SK-N-SH (cell line): ENCODE results near the gene EGLN3.

Experiments used
- CTCF ChIP-seq: fragments of 200-600 bp; sonication (generic); IDR thresholded peaks from 2 replicates; pipeline ENCODE4 v1.6.1; 2017; ENCODE audit warnings: antibody characterized with exemption, mild to moderate bottlenecking, moderate library complexity
- FOXJ3 ChIP-seq: sonication (generic); formaldehyde crosslinking; IDR thresholded peaks from 2 replicates; pipeline ENCODE4 v1.5.1; 2020; ENCODE audit warnings: mild to moderate bottlenecking, missing genetic modification reagents
- MAX ChIP-seq: IDR thresholded peaks from 2 replicates; pipeline ENCODE4 v1.4.0; 2012; ENCODE audit warnings: low read depth
- MEF2A ChIP-seq: IDR thresholded peaks from 2 replicates; pipeline ENCODE4 v1.4.0; 2012; ENCODE audit warnings: low read depth, borderline replicate concordance
- POLR2AphosphoS5 ChIP-seq: IDR thresholded peaks from 2 replicates; pipeline ENCODE4 v1.6.1; 2012; ENCODE audit warnings: low read depth, low read length
- RAD21 ChIP-seq: IDR thresholded peaks from 2 replicates; pipeline ENCODE4 v1.6.1; 2012; ENCODE audit warnings: mild to moderate bottlenecking, low read length
- SMC3 ChIP-seq: IDR thresholded peaks from 2 replicates; pipeline ENCODE4 v1.6.1; 2012; ENCODE audit warnings: low read depth, low read length, improper control_type of control experiment
- TAF1 ChIP-seq: IDR thresholded peaks from 2 replicates; pipeline ENCODE4 v1.6.1; 2012; ENCODE audit warnings: low read depth, mild to moderate bottlenecking, low read length, moderate library complexity, borderline replicate concordance
- USF1 ChIP-seq: IDR thresholded peaks from 2 replicates; pipeline ENCODE4 v1.4.0; 2012; ENCODE audit warnings: low read depth, borderline replicate concordance
- YY1 ChIP-seq: IDR thresholded peaks from 2 replicates; pipeline ENCODE4 v1.4.0; 2012; ENCODE audit warnings: low read depth, mild to moderate bottlenecking

GRCh38 chr14:33952541-33952940 lies 1.7 kb upstream of the EGLN3 start:
- no peak for TF ChIP-seq TAF1
- TF ChIP-seq YY1, result no peak
- no peak for TF ChIP-seq CTCF
- no peak for TF ChIP-seq POLR2AphosphoS5
- TF ChIP-seq MAX, result no peak
- no peak for TF ChIP-seq FOXJ3 (CRISPR knock-in tag)
- TF ChIP-seq SMC3, result no peak
- no peak for TF ChIP-seq USF1
- no peak for TF ChIP-seq MEF2A
- no peak for TF ChIP-seq RAD21
